Measurements from ENCODE around the gene SULT6B1. TPM values are rescaled to one million over a fixed set of nuclear protein-coding genes. Genes with fewer than 3 reads are reported as not detected.
"Not testable (repeated sequence)": the region's sequence is repeated elsewhere in the genome, so short reads cannot be mapped to it uniquely, and the experiment has no call there.

The SULT6B1 gene, protein sequence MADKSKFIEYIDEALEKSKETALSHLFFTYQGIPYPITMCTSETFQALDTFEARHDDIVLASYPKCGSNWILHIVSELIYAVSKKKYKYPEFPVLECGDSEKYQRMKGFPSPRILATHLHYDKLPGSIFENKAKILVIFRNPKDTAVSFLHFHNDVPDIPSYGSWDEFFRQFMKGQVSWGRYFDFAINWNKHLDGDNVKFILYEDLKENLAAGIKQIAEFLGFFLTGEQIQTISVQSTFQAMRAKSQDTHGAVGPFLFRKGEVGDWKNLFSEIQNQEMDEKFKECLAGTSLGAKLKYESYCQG
- total RNA-seq, result not detected

DNA sequence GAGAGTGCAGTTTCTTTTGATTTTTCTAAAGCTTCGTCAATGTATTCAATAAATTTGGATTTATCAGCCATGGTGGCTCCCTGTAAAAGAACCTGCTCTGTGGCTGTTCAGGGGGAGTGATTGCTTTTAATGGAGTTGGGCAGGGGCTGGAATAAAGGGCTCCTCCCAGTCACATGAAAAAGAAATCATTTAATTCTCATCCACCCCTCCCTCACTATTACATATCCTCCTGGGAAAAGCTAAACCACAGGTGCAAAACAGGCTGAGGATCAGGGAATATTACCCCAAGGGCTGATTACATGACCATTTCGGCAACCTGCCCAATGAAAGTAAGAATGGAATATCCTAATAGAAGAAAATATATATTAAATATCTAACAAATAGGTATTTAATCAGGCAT lies at the start of gene SULT6B1:
SULT6B1 (minus strand) TSS at position 101 of the 400 bp plus-strand sequence; CDS start at position 71, 30 bp downstream.
- Mint-ChIP-seq H3K27ac (no peak within 1 kb of the TSS), H3K27me3 (peaks cover 3% of the 10 kb centered on the region), H3K4me1 (peaks cover 2% of the 10 kb centered on the region), H3K4me3 (no peak within 1 kb of the TSS), H3K9me3 (ENCODE audit: low read depth) (no peaks in the 10 kb centered on the region), H3K36me3 (ENCODE audit: low read depth) (no peaks in the 10 kb centered on the region)
- ATAC-seq (no peak), DNase-seq (no peak)
- CTCF ChIA-PET, result interaction anchor here (0.6 to 0.8 kb wide), 2 partner anchors 19 to 288 kb away, joined by 3 to 4 read pairs; no protein-coding TSS in a partner anchor
- intact Hi-C loops (cut with DNase I, micrococcal nuclease), result no loop called here
- POLR2A ChIA-PET, result no interaction called here

DNA sequence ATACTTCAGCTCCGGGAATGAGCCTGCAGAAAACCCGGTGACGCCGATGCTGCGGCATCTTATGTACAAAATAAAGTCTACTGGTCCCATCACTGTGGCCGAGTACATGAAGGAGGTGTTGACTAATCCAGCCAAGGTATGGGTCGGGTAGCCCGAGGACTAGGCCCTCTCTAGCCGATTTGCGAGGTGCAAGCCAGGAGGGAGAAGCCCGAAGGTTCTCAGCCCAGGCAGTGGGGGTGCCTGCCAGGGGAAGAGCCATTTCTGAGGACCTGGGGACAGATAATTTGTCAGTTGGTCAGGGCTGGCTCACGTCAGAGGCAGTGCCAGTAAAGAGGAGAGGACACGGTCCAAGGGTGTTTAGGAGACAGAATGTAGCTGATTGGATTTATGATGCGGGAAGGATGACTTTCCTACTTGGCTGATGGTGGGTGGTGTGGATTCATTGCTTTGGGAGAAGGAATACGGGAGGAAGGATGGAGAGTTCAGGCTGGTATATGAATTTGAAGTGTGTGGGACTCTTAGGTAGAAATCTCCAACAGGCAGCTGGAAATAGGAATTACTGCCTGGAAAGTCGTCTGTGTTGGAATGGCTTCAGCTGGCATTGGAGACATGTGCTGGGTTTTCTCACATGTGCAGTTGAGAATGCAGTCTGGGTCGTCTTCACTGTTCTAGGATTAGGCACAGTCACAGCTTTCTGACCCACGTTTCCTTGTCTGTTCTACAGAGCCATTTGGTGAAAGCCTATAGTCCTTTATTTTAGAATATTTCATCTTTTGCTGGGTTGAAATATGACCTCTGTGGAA lies 43.9 kb upstream of the SULT6B1 start:
- intact Hi-C loops (cut with DNase I, micrococcal nuclease), result loop anchor here (2.0 to 5.0 kb wide), 3 partner anchors 14 to 440 kb away; partner anchors contain the start of genes CDC42EP3 (in 1 of the 2) and PRKD3 (in 1 of the 2)
- no peaks in the 10 kb centered on the region for H3K27me3 Mint-ChIP-seq
- H3K4me1 Mint-ChIP-seq, result peaks cover 31% of the 10 kb centered on the region
- no peak overlapping the region for H3K27ac Mint-ChIP-seq
- ATAC-seq, result no peak
- no peak overlapping the region for H3K4me3 Mint-ChIP-seq
- peaks cover 33% of the 10 kb centered on the region for H3K36me3 Mint-ChIP-seq (ENCODE audit: low read depth)
- DNase-seq, result peak; percentile 38
- CTCF ChIA-PET, result interaction anchor here (0.7 to 1.4 kb wide), 5 partner anchors 10 to 645 kb away, joined by 4 to 5 read pairs (median 5); no protein-coding TSS in a partner anchor
- POLR2A ChIA-PET, result interaction anchor here (0.6 to 2.0 kb wide), 5 partner anchors 11 to 158 kb away, joined by 3 to 13 read pairs (median 5); no protein-coding TSS in a partner anchor
- H3K9me3 Mint-ChIP-seq (ENCODE audit: low read depth), result no peaks in the 10 kb centered on the region

DNA sequence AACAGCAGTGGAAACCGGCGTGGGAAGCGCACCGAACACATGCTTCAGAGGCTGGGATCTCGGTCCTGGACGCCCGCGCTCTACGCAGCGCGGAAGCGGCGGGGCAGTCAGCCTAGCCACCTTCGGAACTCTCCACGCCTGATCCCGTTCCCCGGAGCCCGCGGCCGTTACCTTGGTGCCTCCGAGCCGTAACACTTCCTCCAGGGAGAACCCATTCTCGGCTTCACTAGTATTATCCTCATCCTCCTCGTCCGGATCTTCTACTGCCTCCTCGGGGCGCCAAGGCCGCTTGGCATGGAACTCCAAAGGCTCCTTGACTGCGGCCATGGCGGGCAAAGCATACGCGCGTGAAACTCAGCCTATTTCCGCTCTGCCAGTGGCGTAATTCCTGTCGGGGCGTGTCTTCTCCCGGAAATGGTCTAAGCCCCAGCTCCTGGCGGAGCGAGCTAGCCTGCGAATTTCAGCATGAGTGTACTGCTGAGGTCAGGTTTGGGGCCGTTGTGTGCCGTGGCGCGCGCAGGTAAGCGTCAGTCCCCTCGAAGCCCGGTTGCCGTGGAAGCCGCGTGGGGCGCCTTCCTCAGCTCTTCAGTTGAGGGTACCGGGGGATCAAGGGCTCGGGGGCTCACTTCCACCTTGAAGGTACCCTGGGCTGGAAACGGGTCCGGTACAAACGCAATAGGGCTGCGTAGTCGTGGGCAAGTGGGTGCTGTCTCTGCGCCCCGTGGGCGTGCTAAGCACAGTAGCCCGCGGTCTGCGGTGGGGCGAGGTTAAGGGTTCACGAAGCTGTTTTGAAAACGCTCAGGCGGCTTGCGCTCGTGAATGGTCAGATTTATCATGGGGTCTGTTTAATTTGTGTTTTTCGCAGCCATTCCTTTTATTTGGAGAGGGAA lies 43.0 kb upstream of the SULT6B1 start, which contains the start of the genes CEBPZ and NDUFAF7:
CEBPZ (minus strand) TSS at position 356 of the 890 bp plus-strand sequence; CDS start at position 327, 29 bp downstream.
NDUFAF7 (plus strand) TSS at position 418 of the 890 bp plus-strand sequence; CDS start at position 466, 48 bp downstream.
- ChIA-PET POLR2A (interaction anchor here (0.6 to 2.0 kb wide), 8 partner anchors 12 to 1100 kb away, joined by 3 to 13 read pairs (median 5); no protein-coding TSS in a partner anchor), CTCF (interaction anchor here (0.6 to 1.4 kb wide), 6 partner anchors 11 to 646 kb away, joined by 3 to 5 read pairs (median 4); no protein-coding TSS in a partner anchor)
- intact Hi-C loops (cut with DNase I, micrococcal nuclease), result loop anchor here (1.0 to 5.0 kb wide), 13 partner anchors 12 to 441 kb away; partner anchors contain the start of genes CEBPZOS (in 2 of the 2), GPATCH11 (in 2 of the 2), HEATR5B (in 2 of the 2) and CDC42EP3 (in 1 of the 2)
- DNase-seq (peak; percentile 95), ATAC-seq (peak; percentile 96)
- Mint-ChIP-seq H3K4me3 (no peak within 1 kb of the TSS), H3K36me3 (ENCODE audit: low read depth) (peaks cover 36% of the 10 kb centered on the region), H3K4me1 (peaks cover 39% of the 10 kb centered on the region), H3K9me3 (ENCODE audit: low read depth) (no peaks in the 10 kb centered on the region), H3K27me3 (no peaks in the 10 kb centered on the region), H3K27ac (no peak within 1 kb of the TSS)

DNA sequence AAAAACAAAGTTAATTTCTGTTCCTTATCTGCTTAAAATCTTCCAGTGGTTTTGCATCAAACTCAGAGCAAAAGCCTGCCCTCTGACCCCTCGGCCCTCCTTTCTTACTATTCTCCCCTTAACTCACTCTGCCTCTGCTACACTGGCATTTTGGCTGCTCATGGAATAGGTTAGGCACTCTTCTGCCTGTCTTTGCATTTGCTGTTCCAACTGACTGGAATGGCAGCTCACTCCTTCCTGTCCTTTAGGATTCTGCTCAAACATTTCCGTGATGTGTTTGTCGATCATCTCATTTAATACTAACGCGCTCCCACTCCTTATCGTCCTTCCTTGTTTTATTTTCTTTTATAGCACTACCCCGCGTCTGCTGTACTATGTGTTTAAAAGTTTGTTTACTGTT lies 42.1 kb upstream of the SULT6B1 start:
- Mint-ChIP-seq H3K9me3 (ENCODE audit: low read depth) (no peaks in the 10 kb centered on the region), H3K27ac (no peak overlapping the region), H3K4me1 (peaks cover 45% of the 10 kb centered on the region), H3K27me3 (no peaks in the 10 kb centered on the region), H3K36me3 (ENCODE audit: low read depth) (peaks cover 35% of the 10 kb centered on the region), H3K4me3 (no peak overlapping the region)
- intact Hi-C loops (cut with DNase I, micrococcal nuclease), result loop anchor here (2.0 to 5.0 kb wide), 4 partner anchors 92 to 442 kb away; partner anchors contain the start of genes CDC42EP3 (in 1 of the 2) and PRKD3 (in 1 of the 2)
- ChIA-PET POLR2A (interaction anchor here (1.2 kb wide), 1 partner anchor 13 kb away, joined by 3 read pairs; no protein-coding TSS in a partner anchor), CTCF (no interaction called here)
- ATAC-seq (no peak), DNase-seq (no peak)

DNA sequence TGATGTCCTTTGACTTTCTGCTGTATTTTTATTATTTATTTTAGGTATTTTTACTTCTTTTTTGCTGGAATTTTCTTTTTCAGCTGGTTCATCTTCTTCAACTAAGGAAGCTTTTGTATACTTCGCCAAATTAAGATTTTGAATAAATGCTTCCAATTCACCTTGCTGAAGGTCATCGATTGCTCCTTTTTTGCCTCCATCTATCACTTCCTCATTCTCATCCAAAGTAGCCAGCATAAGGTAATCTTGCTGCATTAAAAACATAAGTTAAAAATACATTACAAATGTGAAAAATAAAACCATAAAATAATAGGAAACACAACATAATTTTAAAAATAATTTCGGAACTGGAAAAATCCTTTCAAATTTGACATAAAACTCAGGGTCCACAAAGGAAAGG lies 40.3 kb upstream of the SULT6B1 start:
- H3K9me3 Mint-ChIP-seq (ENCODE audit: low read depth), result no peaks in the 10 kb centered on the region
- DNase-seq, result no peak
- no peak for ATAC-seq
- H3K27me3 Mint-ChIP-seq, result no peaks in the 10 kb centered on the region
- POLR2A ChIA-PET, result interaction anchor here (0.6 kb wide), 1 partner anchor 73 kb away, joined by 4 read pairs; no protein-coding TSS in a partner anchor
- CTCF ChIA-PET, result no interaction called here
- intact Hi-C loops (cut with DNase I, micrococcal nuclease), result no loop called here
- H3K27ac Mint-ChIP-seq, result no peak overlapping the region
- H3K4me1 Mint-ChIP-seq, result peaks cover 52% of the 10 kb centered on the region
- H3K36me3 Mint-ChIP-seq (ENCODE audit: low read depth), result peaks cover 41% of the 10 kb centered on the region
- H3K4me3 Mint-ChIP-seq, result no peak overlapping the region

DNA sequence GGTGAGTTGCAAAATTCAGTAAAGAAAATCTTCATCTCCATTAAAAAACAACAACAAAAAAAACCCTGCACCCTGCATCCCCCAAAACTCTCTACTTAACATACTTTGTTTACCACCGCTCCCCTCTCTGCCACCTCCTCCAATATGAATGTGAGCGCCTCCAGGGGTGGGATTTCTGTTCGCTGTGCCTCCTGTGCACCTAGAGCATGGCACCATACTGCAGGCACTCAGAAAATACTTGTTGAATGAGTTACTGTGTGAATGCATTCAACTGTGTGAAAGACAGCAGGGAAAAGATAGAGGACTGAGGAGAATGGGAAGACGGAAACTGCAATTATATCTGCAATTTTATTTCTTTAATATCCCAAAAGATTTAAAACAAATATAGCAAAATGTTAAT lies 38.4 kb upstream of the SULT6B1 start:
- H3K9me3 Mint-ChIP-seq (ENCODE audit: low read depth), result no peaks in the 10 kb centered on the region
- CTCF ChIA-PET, result interaction anchor here (0.6 kb wide), 1 partner anchor 18 kb away, joined by 3 read pairs; no protein-coding TSS in a partner anchor
- no peaks in the 10 kb centered on the region for H3K27me3 Mint-ChIP-seq
- DNase-seq (no peak), ATAC-seq (no peak)
- H3K27ac Mint-ChIP-seq, result peak overlapping the region; percentile 11
- H3K4me1 Mint-ChIP-seq, result peaks cover 67% of the 10 kb centered on the region
- POLR2A ChIA-PET, result interaction anchor here (0.6 kb wide), 1 partner anchor 78 kb away, joined by 8 read pairs; no protein-coding TSS in a partner anchor
- intact Hi-C loops (cut with DNase I, micrococcal nuclease), result no loop called here
- H3K36me3 Mint-ChIP-seq (ENCODE audit: low read depth), result peaks cover 58% of the 10 kb centered on the region
- H3K4me3 Mint-ChIP-seq, result peak overlapping the region; percentile 6

DNA sequence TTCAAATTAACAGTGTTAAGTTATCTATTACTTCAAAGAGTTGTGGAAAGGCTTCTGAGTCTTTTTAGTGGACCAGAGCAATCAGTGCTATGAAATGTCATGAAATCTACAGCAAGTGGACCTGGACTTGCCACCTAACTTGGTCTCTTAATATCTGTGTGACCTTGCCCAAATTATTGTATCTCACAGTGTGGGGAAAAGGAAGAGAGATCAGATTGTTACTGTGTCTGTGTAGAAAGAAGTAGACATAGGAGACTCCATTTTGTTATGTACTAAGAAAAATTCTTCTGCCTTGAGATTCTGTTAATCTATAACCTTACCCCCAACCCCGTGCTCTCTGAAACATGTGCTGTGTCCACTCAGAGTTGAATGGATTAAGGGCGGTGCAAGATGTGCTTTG lies 36.7 kb upstream of the SULT6B1 start:
- POLR2A ChIA-PET; CTCF ChIA-PET; H3K9me3 Mint-ChIP-seq (ENCODE audit: low read depth); H3K27me3 Mint-ChIP-seq; H3K27ac Mint-ChIP-seq; DNase-seq; ATAC-seq; intact Hi-C loops (cut with DNase I, micrococcal nuclease): not testable (repeated sequence)
- Mint-ChIP-seq H3K4me1 (peaks cover 72% of the 10 kb centered on the region), H3K36me3 (ENCODE audit: low read depth) (peaks cover 75% of the 10 kb centered on the region), H3K4me3 (peak overlapping the region; percentile 33)

DNA sequence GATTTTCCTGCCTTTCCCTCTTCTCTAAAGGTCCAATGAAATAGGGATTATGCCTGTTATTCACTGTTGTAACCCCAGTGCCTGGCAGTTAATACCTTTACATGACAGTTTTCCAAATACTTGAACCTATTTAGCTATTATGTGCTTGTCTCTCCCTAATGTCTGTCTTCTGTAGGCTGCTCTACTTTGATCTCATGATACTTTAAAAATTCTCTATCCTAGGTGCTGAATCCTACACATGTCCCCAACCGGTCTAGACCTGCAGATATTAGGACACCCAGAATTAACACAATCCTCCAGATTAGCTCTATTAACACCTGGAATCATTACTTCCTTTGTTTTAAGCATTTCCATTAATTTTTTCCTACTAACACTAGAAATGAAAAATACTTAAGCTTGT lies 35.6 kb upstream of the SULT6B1 start:
- no peak overlapping the region for H3K27ac Mint-ChIP-seq
- POLR2A ChIA-PET, result no interaction called here
- DNase-seq, result no peak
- H3K4me3 Mint-ChIP-seq, result no peak overlapping the region
- H3K4me1 Mint-ChIP-seq, result peaks cover 66% of the 10 kb centered on the region
- peaks cover 78% of the 10 kb centered on the region for H3K36me3 Mint-ChIP-seq (ENCODE audit: low read depth)
- intact Hi-C loops (cut with DNase I, micrococcal nuclease), result no loop called here
- CTCF ChIA-PET, result interaction anchor here (0.6 kb wide), 2 partner anchors 15 to 167 kb away, joined by 4 read pairs; no protein-coding TSS in a partner anchor
- no peaks in the 10 kb centered on the region for H3K9me3 Mint-ChIP-seq (ENCODE audit: low read depth)
- H3K27me3 Mint-ChIP-seq, result no peaks in the 10 kb centered on the region
- ATAC-seq, result no peak

DNA sequence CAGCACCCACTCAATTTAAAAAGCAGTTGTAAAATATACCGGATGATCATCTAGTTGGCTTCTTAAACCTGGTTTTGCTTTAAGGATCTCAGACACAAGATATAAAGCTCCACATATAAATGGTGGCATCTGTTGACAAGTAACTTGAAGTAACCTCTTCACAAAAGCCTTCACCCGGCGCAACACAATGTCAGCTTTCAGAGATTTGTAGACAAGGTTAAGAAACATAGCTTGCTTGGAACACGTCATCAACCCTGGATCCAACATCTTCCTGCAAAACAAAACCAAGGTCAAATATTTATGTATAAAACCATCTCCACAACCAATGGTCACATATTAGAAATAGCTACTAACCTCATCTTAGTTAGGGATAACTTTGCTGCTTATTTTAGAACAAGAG lies 34.7 kb upstream of the SULT6B1 start:
- H3K27me3 Mint-ChIP-seq, result no peaks in the 10 kb centered on the region
- no peak for DNase-seq
- peak overlapping the region; percentile 51 for H3K27ac Mint-ChIP-seq

DNA sequence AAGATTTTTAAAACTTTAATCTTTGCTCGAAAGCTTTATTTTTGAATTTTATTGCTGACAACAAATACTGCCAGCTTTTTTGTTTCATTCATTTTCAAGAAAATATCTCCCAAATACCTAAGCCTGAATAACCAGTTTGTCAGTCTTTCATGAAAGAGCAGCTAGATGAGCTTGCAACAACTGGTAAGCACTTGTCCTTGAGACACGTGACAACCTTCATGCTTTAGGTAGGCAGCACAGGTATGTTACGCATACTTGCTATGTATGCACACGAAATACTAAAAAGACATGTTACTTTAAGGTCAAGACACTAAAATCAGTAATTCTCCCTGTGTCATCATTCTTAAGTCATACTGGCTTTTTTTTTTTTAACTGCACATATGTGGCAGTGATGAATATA lies 30.6 kb upstream of the SULT6B1 start:
- ATAC-seq (no peak), DNase-seq (no peak)
- Mint-ChIP-seq H3K9me3 (ENCODE audit: low read depth) (no peaks in the 10 kb centered on the region), H3K4me1 (peaks cover 28% of the 10 kb centered on the region), H3K36me3 (ENCODE audit: low read depth) (peaks cover 72% of the 10 kb centered on the region), H3K27me3 (no peaks in the 10 kb centered on the region), H3K4me3 (no peak overlapping the region), H3K27ac (no peak overlapping the region)
- intact Hi-C loops (cut with DNase I, micrococcal nuclease), result no loop called here
- POLR2A ChIA-PET, result no interaction called here
- CTCF ChIA-PET, result interaction anchor here (0.6 to 1.3 kb wide), 3 partner anchors 24 to 48 kb away, joined by 3 to 4 read pairs (median 3); no protein-coding TSS in a partner anchor

More for the DNA sequence above, 34.7 kb upstream of the SULT6B1 start:
- intact Hi-C loops (cut with DNase I, micrococcal nuclease), result no loop called here
- peaks cover 58% of the 10 kb centered on the region for H3K4me1 Mint-ChIP-seq
- H3K9me3 Mint-ChIP-seq (ENCODE audit: low read depth), result no peaks in the 10 kb centered on the region
- ChIA-PET POLR2A (no interaction called here), CTCF (interaction anchor here (0.7 to 1.1 kb wide), 2 partner anchors 46 to 154 kb away, joined by 3 read pairs; no protein-coding TSS in a partner anchor)
- H3K4me3 Mint-ChIP-seq, result no peak overlapping the region
- no peak for ATAC-seq
- peaks cover 79% of the 10 kb centered on the region for H3K36me3 Mint-ChIP-seq (ENCODE audit: low read depth)

Measured in activated CD4-positive, alpha-beta T cell treated with anti-CD3 and anti-CD28 coated beads for 36 hours (primary cell).